ENCODE measurements around the gene WIZ. TPM values are rescaled to one million over a fixed set of nuclear protein-coding genes. Genes with fewer than 3 reads are reported as not detected.

The WIZ gene
- total and polyA plus RNA-seq, 2 of the 4 experiments (the other 2 are of a cell fraction), result 0.90 to 27.1 TPM

GRCh38 chr19:15444505-15445226, 5.1 kb downstream of the WIZ start:
- Histone ChIP-seq H3K36me3 (ENCODE audit: control insufficient read depth, insufficient read depth, low read length) (peaks cover 8% of the 10 kb centered on the region; the same call in 1 of the 2 replicates), H4K5ac (ENCODE audit: low read depth, low read length) (no peak overlapping the region), H3K4ac (ENCODE audit: low read depth, low read length) (no peak overlapping the region), H4K8ac (ENCODE audit: low read depth in 2 of 2, low read length in 2 of 2) (no peak overlapping the region), H2AFZ (replicated peaks; ENCODE audit: low read length, poor library complexity) (no peak overlapping the region), H3K27me3 (ENCODE audit: control insufficient read depth, insufficient read depth, low read length) (no peaks in the 10 kb centered on the region), H3K14ac (replicated peaks; ENCODE audit: low read depth, low read length) (no peak overlapping the region), H3K56ac (ENCODE audit: extremely low read depth, insufficient read depth, low read length) (no peak overlapping the region), H2BK120ac (ENCODE audit: low read depth, low read length) (no peak overlapping the region), H4K20me1 (ENCODE audit: insufficient read depth, low read length) (no peaks in the 10 kb centered on the region), H2AK9ac (replicated peaks; ENCODE audit: low read depth, low read length, poor library complexity) (no peak overlapping the region), H2BK5ac (ENCODE audit: low read depth, low read length, poor library complexity, severe bottlenecking) (no peak overlapping the region), H3K4me3 (ENCODE audit: insufficient read depth, low read depth, low read length) (no peak overlapping the region), H3K18ac (ENCODE audit: low read depth, low read length) (no peak overlapping the region), H2BK20ac (ENCODE audit: low read depth, low read length) (no peak overlapping the region), H3K27ac (ENCODE audit: insufficient read depth, low read length) (no peak overlapping the region), H3K9me3 (ENCODE audit: control insufficient read depth, insufficient read depth, low read length) (no peaks in the 10 kb centered on the region), H3K9ac (ENCODE audit: low read depth, low read length) (no peak overlapping the region), H4K91ac (ENCODE audit: insufficient read depth, low read depth, low read length) (no peak overlapping the region), H3K23ac (ENCODE audit: low read depth, low read length) (no peak overlapping the region), H3K4me2 (ENCODE audit: low read depth, low read length) (no peak overlapping the region), H3K4me1 (ENCODE audit: control insufficient read depth, insufficient read depth, low read length) (no peaks in the 10 kb centered on the region), H3K9me1 (ENCODE audit: insufficient read depth, low read length) (peaks cover 7% of the 10 kb centered on the region), H2BK15ac (ENCODE audit: low read depth, low read length) (no peak overlapping the region), H3K79me1 (ENCODE audit: low read depth in 1 of 2, low read length in 2 of 2) (peaks cover 0 to 6% of the 10 kb centered on the region in 2 experiments; a peak in 1 of 4 replicates), H2AK5ac (ENCODE audit: low read depth, low read length) (no peak overlapping the region)
- 80% methylated on average over 10 of the region's 15 CpGs; no CpG with 5 or more reads in 1 of the 2 experiments for WGBS, 2 experiments (ENCODE audit: extremely low coverage in 2 of 2, insufficient read length in 1 of 2)
- in situ Hi-C loops (cut with MboI; ENCODE audit: low sequenced_read_pairs) (loop anchor here (25.0 kb wide), 1 partner anchor 882 kb away; the partner anchor contains the start of gene NDUFB7), dilution Hi-C loops (cut with HindIII; ENCODE audit: low sequenced_read_pairs, unreplicated experiment) (no loop called here), intact Hi-C loops (cut with micrococcal nuclease) (no loop called here)
- BruUV-seq (replicated peaks), result no TSS peak
- ChIA-PET CTCF (no interaction called here), POLR2A (ENCODE audit: unreplicated experiment) (no interaction called here)
- ATAC-seq (ENCODE audit: low read depth) (no peak), DNase-seq (no peak)
- no peak for TF ChIP-seq RCOR1 (IDR thresholded peaks at IDR 0.05; ENCODE audit: insufficient replicate concordance, low read length)
- TF ChIP-seq CTCF (conservative IDR thresholded peaks at IDR 0.05; ENCODE audit: low read depth, low read length), result no peak
- no peak for TF ChIP-seq FOS (IDR thresholded peaks at IDR 0.05; ENCODE audit: low read depth, low read length)
- no peak for TF ChIP-seq MAFK (IDR thresholded peaks at IDR 0.05; ENCODE audit: low read depth, low read length)
- no peak for TF ChIP-seq SMC3 (IDR thresholded peaks at IDR 0.05; ENCODE audit: low read depth, low read length)
- TF ChIP-seq CHD1 (IDR thresholded peaks at IDR 0.05; ENCODE audit: low read depth, low read length), result no peak
- TF ChIP-seq RFX5 (IDR thresholded peaks at IDR 0.05; ENCODE audit: low read depth, low read length), result no peak
- no peak for TF ChIP-seq POLR2A (IDR thresholded peaks at IDR 0.05; ENCODE audit: low read depth, low read length)
- no peak for TF ChIP-seq NFE2L2 (IDR thresholded peaks at IDR 0.05; ENCODE audit: low read depth, low read length)
- no peak for TF ChIP-seq BHLHE40 (IDR thresholded peaks at IDR 0.05; ENCODE audit: low read depth, low read length)
- no peak for TF ChIP-seq RAD21 (IDR thresholded peaks at IDR 0.05; ENCODE audit: low read length)
- no peak for TF ChIP-seq ELK1 (IDR thresholded peaks at IDR 0.05; ENCODE audit: borderline replicate concordance, low read depth, low read length)
- TF ChIP-seq MAZ (IDR thresholded peaks at IDR 0.05; ENCODE audit: borderline replicate concordance, low read depth, low read length), result no peak
- no peak for TF ChIP-seq CEBPB (IDR thresholded peaks at IDR 0.05; ENCODE audit: low read depth, low read length)
- no peak for TF ChIP-seq MXI1 (IDR thresholded peaks at IDR 0.05; ENCODE audit: borderline replicate concordance, low read depth, low read length)
- TF ChIP-seq USF2 (IDR thresholded peaks at IDR 0.05; ENCODE audit: low read depth, low read length), result no peak

Measured in IMR-90 (cell line).